Lower leg skin (tissue), 3 donors: ENCODE results near the gene HOMER2.

Source experiments
- POLR2A ChIP-seq, 2 donors: fragments of 450-650 bp; IDR thresholded peaks; one replicate each; pipeline ENCODE4 v1.6.1; 2016 to 2017; ENCODE audit warnings: antibody characterized with exemption in 2 of 2, mild to moderate bottlenecking in 1 of 2, moderate library complexity in 1 of 2
- TF ChIP-seq, protein P1 (sequence below), 3 donors: fragments of 450-650 bp; IDR thresholded peaks; one replicate each; pipeline ENCODE4 v1.5.1; 2016; ENCODE audit warnings: antibody characterized with exemption in 3 of 3, mild to moderate bottlenecking in 3 of 3, moderate library complexity in 2 of 3

- TF ChIP-seq, protein P1, sequence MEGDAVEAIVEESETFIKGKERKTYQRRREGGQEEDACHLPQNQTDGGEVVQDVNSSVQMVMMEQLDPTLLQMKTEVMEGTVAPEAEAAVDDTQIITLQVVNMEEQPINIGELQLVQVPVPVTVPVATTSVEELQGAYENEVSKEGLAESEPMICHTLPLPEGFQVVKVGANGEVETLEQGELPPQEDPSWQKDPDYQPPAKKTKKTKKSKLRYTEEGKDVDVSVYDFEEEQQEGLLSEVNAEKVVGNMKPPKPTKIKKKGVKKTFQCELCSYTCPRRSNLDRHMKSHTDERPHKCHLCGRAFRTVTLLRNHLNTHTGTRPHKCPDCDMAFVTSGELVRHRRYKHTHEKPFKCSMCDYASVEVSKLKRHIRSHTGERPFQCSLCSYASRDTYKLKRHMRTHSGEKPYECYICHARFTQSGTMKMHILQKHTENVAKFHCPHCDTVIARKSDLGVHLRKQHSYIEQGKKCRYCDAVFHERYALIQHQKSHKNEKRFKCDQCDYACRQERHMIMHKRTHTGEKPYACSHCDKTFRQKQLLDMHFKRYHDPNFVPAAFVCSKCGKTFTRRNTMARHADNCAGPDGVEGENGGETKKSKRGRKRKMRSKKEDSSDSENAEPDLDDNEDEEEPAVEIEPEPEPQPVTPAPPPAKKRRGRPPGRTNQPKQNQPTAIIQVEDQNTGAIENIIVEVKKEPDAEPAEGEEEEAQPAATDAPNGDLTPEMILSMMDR (IDR thresholded peaks at IDR 0.05), result no peak
- TF ChIP-seq POLR2A (IDR thresholded peaks at IDR 0.05), result no peak
These were observed 28.5 kb upstream of the HOMER2 start for GRCh38 chr15:82980981-82981380.
